Measurements from ENCODE around the gene STAC3. TPM values are rescaled to one million over a fixed set of nuclear protein-coding genes. Genes with fewer than 3 reads are reported as not detected.

STAC3 gene
- total and polyA plus RNA-seq, 2 of the 13 experiments (the other 11 are each of a cell fraction or from before 2014, with no cell fraction given), result 0.18 to 0.22 TPM

- Histone ChIP-seq H3K79me2 (ENCODE audit: insufficient read depth, low read length) (peaks cover 14% of the 10 kb centered on the region), H3K4me1 (ENCODE audit: insufficient read depth, low read length) (peaks cover 64% of the 10 kb centered on the region), H3K4me3 (replicated peaks in 1 of 3; ENCODE audit: insufficient read depth in 1 of 3, low read depth in 2 of 3, low read length in 3 of 3) (peak overlapping the region in 1 of 3 experiments; percentile 23; a peak in 1 of 6 replicates), H3K9me3 (ENCODE audit: low read length) (no peaks in the 10 kb centered on the region), H3K36me3 (replicated peaks in 1 of 2; ENCODE audit: control insufficient read depth in 1 of 2, insufficient read depth in 2 of 2, low read length in 2 of 2) (no peaks in the 10 kb centered on the region), H3K27ac (ENCODE audit: extremely low read length, insufficient read depth, low read length) (no peak overlapping the region), H4K20me1 (ENCODE audit: insufficient read depth, low read length) (no peaks in the 10 kb centered on the region), H3K27me3 (ENCODE audit: control insufficient read depth in 1 of 2, insufficient read depth in 2 of 2, low read length in 2 of 2) (peaks cover 6 to 62% of the 10 kb centered on the region in 2 experiments; a peak in 4 of 5 replicates), H3K4me2 (ENCODE audit: low read depth, low read length) (peak overlapping the region; percentile 57; the same call in 1 of the 2 replicates), H2AFZ (ENCODE audit: low read length) (no peak overlapping the region), H3K9ac (ENCODE audit: insufficient read depth, low read depth, low read length) (no peak overlapping the region)
- CTCF ChIA-PET (ENCODE audit: low intra/inter-chr PET ratio, low total read pairs), result interaction anchor here (0.8 to 8.7 kb wide), 4 partner anchors 9 to 18 kb away, joined by 3 to 87 read pairs (median 7); partner anchors contain the start of gene NXPH4
- DNase-seq (ENCODE audit: low spot score) (no peak), FAIRE-seq (no peak), ATAC-seq (peak; percentile 76)
- WGBS (ENCODE audit: low lambda C conversion rate), result 50% methylated on average over 21 of the region's 61 CpGs
- POLR2A ChIA-PET, result interaction anchor here (0.6 to 1.4 kb wide), 4 partner anchors 10 to 75 kb away, joined by 3 to 6 read pairs (median 4); no protein-coding TSS in a partner anchor
- in situ Hi-C loops (cut with HindIII; ENCODE audit: extremely low pct_ligation_motif_present, low pct_unique_long_range_greater_than_20kb), result no loop called here
- intact Hi-C loops (cut with micrococcal nuclease; ENCODE audit: unreplicated experiment), result loop anchor here (2.0 kb wide), 1 partner anchor 14 kb away; no protein-coding TSS in a partner anchor
- no TSS peak for BruUV-seq (replicated peaks)
- TF ChIP-seq ZSCAN30 (CRISPR knock-in tag; IDR thresholded peaks at IDR 0.05) (no peak), ZSCAN5A (CRISPR knock-in tag; IDR thresholded peaks at IDR 0.05; ENCODE audit: borderline replicate concordance) (no peak), NR2F1 (CRISPR knock-in tag; IDR thresholded peaks at IDR 0.05) (no peak), ZNF570 (CRISPR knock-in tag; IDR thresholded peaks at IDR 0.05; ENCODE audit: borderline replicate concordance) (no peak), ZNF775 (CRISPR knock-in tag; IDR thresholded peaks at IDR 0.05; ENCODE audit: borderline replicate concordance) (no peak), ZNF776 (CRISPR knock-in tag; IDR thresholded peaks at IDR 0.05) (no peak), DNMT3B (CRISPR knock-in tag; conservative IDR thresholded peaks at IDR 0.05) (no peak), RBAK (CRISPR knock-in tag; IDR thresholded peaks at IDR 0.05) (no peak), NR2F6 (IDR thresholded peaks at IDR 0.05) (no peak), NR2F6 (CRISPR knock-in tag; IDR thresholded peaks at IDR 0.05) (no peak), GTF2F1 (IDR thresholded peaks at IDR 0.05; ENCODE audit: low read length) (no peak), ZNF891 (CRISPR knock-in tag; IDR thresholded peaks at IDR 0.05) (no peak), MXI1 (IDR thresholded peaks at IDR 0.05; ENCODE audit: borderline replicate concordance, low read depth, low read length) (no peak), MATR3 (CRISPR knock-in tag; IDR thresholded peaks at IDR 0.05) (no peak), CERS6 (CRISPR knock-in tag; IDR thresholded peaks at IDR 0.05) (no peak), SOX5 (CRISPR knock-in tag; IDR thresholded peaks at IDR 0.05; ENCODE audit: borderline replicate concordance) (no peak), KAT7 (CRISPR knock-in tag; IDR thresholded peaks at IDR 0.05; ENCODE audit: borderline replicate concordance) (no peak), ZFP36L1 (CRISPR knock-in tag; IDR thresholded peaks at IDR 0.05) (no peak), KDM2A (CRISPR knock-in tag; IDR thresholded peaks at IDR 0.05; ENCODE audit: borderline replicate concordance, low read depth) (0 out of 2 replicates have a peak, but pooled peaks have one; percentile 21), XRCC5 (optimal IDR thresholded peaks at IDR 0.05; ENCODE audit: low read length) (peak; percentile 29), ATF7 (IDR thresholded peaks at IDR 0.05) (no peak), ATF7 (CRISPR knock-in tag; IDR thresholded peaks at IDR 0.05) (no peak), ZNF343 (CRISPR knock-in tag; IDR thresholded peaks at IDR 0.05) (no peak), EHMT2 (IDR thresholded peaks at IDR 0.05; ENCODE audit: borderline replicate concordance, low read depth, low read length) (no peak), CBX2 (IDR thresholded peaks at IDR 0.05; ENCODE audit: low read depth, low read length) (no peak), CBX2 (CRISPR knock-in tag; IDR thresholded peaks at IDR 0.05; ENCODE audit: low read depth) (no peak), KDM1A (CRISPR knock-in tag; IDR thresholded peaks at IDR 0.05) (no peak)
These were observed 25.9 kb downstream of the STAC3 start for GRCh38 chr12:57224973-57225679.
